SK-N-SH (cell line): Measurements from ENCODE around the gene SUMF1. TPM values are rescaled to one million over a fixed set of nuclear protein-coding genes. Genes with fewer than 3 reads are reported as not detected.

Experiments
- CTCF ChIA-PET: fragments of 300-600, 350-600 bp; formaldehyde crosslinking; extraction: SDS; loops from one replicate; lab custom pipeline; 2021; lab: Yijun Ruan, JAX
- POLR2A ChIA-PET: fragments of 350-600 bp; sonication (Branson Sonifier 250); formaldehyde crosslinking; extraction: SDS; loops from one replicate; lab custom pipeline; 2020; ENCODE audit warnings: antibody characterized with exemption, inconsistent platforms; lab: Yijun Ruan, JAX
- DNase-seq: peaks from one replicate; pipeline ENCODE4 v3.0.0; 2012
- H2AFZ ChIP-seq: fragments of 200-600 bp; sonication (generic); 2 replicates; pipeline ENCODE4 v1.8.1; 2016; ENCODE audit warnings: antibody characterized with exemption, mild to moderate bottlenecking, low read depth
- H3F3A ChIP-seq: fragments of 200-600 bp; sonication (generic); replicated peaks from 2 replicates; pipeline ENCODE3; 2016; ENCODE audit warnings: antibody characterized with exemption, mild to moderate bottlenecking; ENCODE audit not compliant: insufficient read depth
- H3K27ac ChIP-seq, 2 experiments: fragments of 200-500 bp in 1 of 2; fragments of 200-600 bp in 1 of 2; sonication (Bioruptor generic) in 1 of 2; sonication (generic), shearing (Covaris generic) in 1 of 2; 2 replicates each; pipeline versions ENCODE4 v1.5.1 to v1.6.1; 2014 to 2016; ENCODE audit warnings: low read depth in 2 of 2, inconsistent platforms in 1 of 2, low read length in 1 of 2, mild to moderate bottlenecking in 1 of 2, mixed read lengths in 1 of 2
- H3K27me3 ChIP-seq: fragments of 200-600 bp; sonication (generic), shearing (Covaris generic); 2 replicates; pipeline ENCODE4 v1.6.1; 2016; ENCODE audit warnings: mixed run types; ENCODE audit not compliant: insufficient read depth
- H3K36me3 ChIP-seq, 2 experiments: fragments of 200-500 bp in 1 of 2; fragments of 200-600 bp in 1 of 2; sonication (Bioruptor generic) in 1 of 2; sonication (generic) in 1 of 2; replicated peaks in 1 of 2; 2 replicates each; pipeline versions ENCODE3 to v1.5.1; 2014 to 2016; ENCODE audit warnings: low read length in 1 of 2, mild to moderate bottlenecking in 1 of 2; ENCODE audit not compliant: insufficient read depth in 2 of 2, control insufficient read depth in 1 of 2
- H3K4me1 ChIP-seq, 2 experiments: fragments of 200-500 bp in 1 of 2; fragments of 200-600 bp in 1 of 2; sonication (Bioruptor generic) in 1 of 2; sonication (generic), shearing (Covaris generic) in 1 of 2; 2 replicates each; pipeline versions ENCODE4 v1.5.1 to v1.6.1; 2014 to 2016; ENCODE audit warnings: low read depth in 1 of 2, low read length in 1 of 2, mixed run types in 1 of 2; ENCODE audit not compliant: insufficient read depth in 2 of 2, control insufficient read depth in 1 of 2
- H3K4me2 ChIP-seq: fragments of 200-600 bp; sonication (generic), shearing (Covaris generic); 2 replicates; pipeline ENCODE4 v1.6.1; 2017; ENCODE audit warnings: mixed run types
- H3K4me3 ChIP-seq, 2 experiments: fragments of 200-500 bp in 1 of 2; fragments of 200-600 bp in 1 of 2; sonication (Bioruptor generic) in 1 of 2; sonication (generic), shearing (Covaris generic) in 1 of 2; 2 replicates each; pipeline versions ENCODE4 v1.5.1 to v1.8.1; 2014 to 2016; ENCODE audit warnings: low read depth in 2 of 2, inconsistent platforms in 1 of 2, low read length in 1 of 2, mild to moderate bottlenecking in 1 of 2, mixed read lengths in 1 of 2, moderate library complexity in 1 of 2
- H3K79me2 ChIP-seq: fragments of 200-600 bp; sonication (generic); 2 replicates; pipeline ENCODE4 v1.8.1; 2017; ENCODE audit warnings: mild to moderate bottlenecking; ENCODE audit not compliant: insufficient read depth
- H3K9ac ChIP-seq: fragments of 200-600 bp; sonication (generic); 2 replicates; pipeline ENCODE4 v1.6.1; 2017; ENCODE audit warnings: mixed run types
- H3K9me2 ChIP-seq: fragments of 200-600 bp; sonication (generic); 2 replicates; pipeline ENCODE4 v1.6.1; 2017; ENCODE audit warnings: mixed run types
- H3K9me3 ChIP-seq: fragments of 200-600 bp; sonication (generic); 2 replicates; pipeline ENCODE4 v1.6.1; 2017; ENCODE audit warnings: mixed run types, mild to moderate bottlenecking, moderate library complexity
- H4K20me1 ChIP-seq: fragments of 200-600 bp; sonication (generic); 2 replicates; pipeline ENCODE4 v1.6.1; 2017; ENCODE audit warnings: mild to moderate bottlenecking, mixed run types; ENCODE audit not compliant: insufficient read depth
- EP300 ChIP-seq, 2 experiments: IDR thresholded peaks; 2 replicates each; pipeline versions ENCODE4 v1.4.0 to v1.6.1; 2012; ENCODE audit warnings: borderline replicate concordance in 1 of 2, low read depth in 1 of 2, low read length in 1 of 2
- GATA2 ChIP-seq: sonication (generic); formaldehyde crosslinking; IDR thresholded peaks from 2 replicates; pipeline ENCODE4 v1.5.0; 2020; ENCODE audit warnings: mild to moderate bottlenecking, missing genetic modification reagents
- MXI1 ChIP-seq: IDR thresholded peaks from 2 replicates; pipeline ENCODE4 v1.6.1; 2012; ENCODE audit warnings: mild to moderate bottlenecking, low read depth, low read length, improper control_type of control experiment
- RAD21 ChIP-seq: IDR thresholded peaks from 2 replicates; pipeline ENCODE4 v1.6.1; 2012; ENCODE audit warnings: mild to moderate bottlenecking, low read length
- RCOR1 ChIP-seq: fragments of 150-350 bp; IDR thresholded peaks from 2 replicates; pipeline ENCODE4 v1.6.1; 2017; ENCODE audit warnings: antibody characterized with exemption, low read length
- RXRA ChIP-seq: IDR thresholded peaks from 2 replicates; pipeline ENCODE4 v1.4.0; 2012; ENCODE audit warnings: low read depth, mild to moderate bottlenecking, borderline replicate concordance
- SMC3 ChIP-seq: IDR thresholded peaks from 2 replicates; pipeline ENCODE4 v1.6.1; 2012; ENCODE audit warnings: low read depth, low read length, improper control_type of control experiment
- WGBS: methylation state at CpG from one replicate; pipeline ENCODE4 v1.1.6; 2017; ENCODE audit warnings: low lambda C conversion rate; 5-methylcytosine and 5-hydroxymethylcytosine counted together
- polyA plus RNA-seq, 3 experiments: library from polyadenylated mRNA; depleted of rRNA; stranded (reverse); fragments of >200 nt; gene quantifications; 2 replicates each; pipeline ENCODE4 v1.2.3, GENCODE V29; 2012

SUMF1 gene
- polyA plus RNA-seq, 1 of the 3 experiments (the other 2 are of a cell fraction), result 56.9 TPM

GRCh38 chr3:4356546-4357410 is 110.3 kb downstream of the SUMF1 start:
- CTCF ChIA-PET, result interaction anchor here (0.8 to 2.4 kb wide), 5 partner anchors 10 to 277 kb away, joined by 3 to 12 read pairs (median 3); partner anchors contain the start of gene ITPR1

GRCh38 chr3:4356220-4356540 is 110.9 kb downstream of the SUMF1 start:
- ChIA-PET POLR2A (interaction anchor here (1.6 kb wide), 1 partner anchor 137 kb away, joined by 4 read pairs; the partner anchor contains the start of gene ITPR1), CTCF (interaction anchor here (0.8 to 2.4 kb wide), 5 partner anchors 9 to 277 kb away, joined by 3 to 12 read pairs (median 4); partner anchors contain the start of gene ITPR1)
- Histone ChIP-seq H3K9me3 (no peaks in the 10 kb centered on the region), H3K27me3 (no peaks in the 10 kb centered on the region), H3K4me1 (peaks cover 0 to 21% of the 10 kb centered on the region in 2 experiments; a peak in 2 of 4 replicates), H3F3A (no peaks in the 10 kb centered on the region), H3K36me3 (peaks cover 0 to 7% of the 10 kb centered on the region in 2 experiments), H3K4me2 (no peak overlapping the region), H3K9ac (no peak overlapping the region), H3K9me2 (no peaks in the 10 kb centered on the region), H2AFZ (no peak overlapping the region), H3K27ac (peak overlapping the region in 1 of 2 experiments; percentile 84; a peak in 2 of 4 replicates), H4K20me1 (no peaks in the 10 kb centered on the region), H3K79me2 (no peaks in the 10 kb centered on the region), H3K4me3 (no peak overlapping the region)
- WGBS, result 74% methylated on average over 5 of the region's 6 CpGs
- DNase-seq, result peak; percentile 39
- TF ChIP-seq RAD21, result peak; percentile 17; the same call in 1 of the 2 replicates
- peak; percentile 29; the same call in 1 of the 2 replicates for TF ChIP-seq MXI1
- peak; percentile 71; the same call in 1 of the 2 replicates for TF ChIP-seq RCOR1
- no peak for TF ChIP-seq RXRA
- peak in 1 of 2 experiments; percentile 63; a peak in 2 of 4 replicates for TF ChIP-seq EP300 (IDR thresholded peaks at IDR 0.05; ENCODE audit: borderline replicate concordance in 1 of 2, low read depth in 1 of 2, low read length in 1 of 2)

More at GRCh38 chr3:4356546-4357410, 110.3 kb downstream of the SUMF1 start:
- no peaks in the 10 kb centered on the region for H3K9me2 ChIP-seq
- H3K27ac ChIP-seq, result peak overlapping the region in 1 of 2 experiments; percentile 84; a peak in 2 of 4 replicates
- POLR2A ChIA-PET, result no interaction called here
- H3K4me3 ChIP-seq, result no peak overlapping the region
- H4K20me1 ChIP-seq, result no peaks in the 10 kb centered on the region
- H3K27me3 ChIP-seq, result no peaks in the 10 kb centered on the region
- TF ChIP-seq SMC3 (no peak), GATA2 (peak; percentile 18; the same call in 1 of the 2 replicates)
- no peaks in the 10 kb centered on the region for H3K79me2 ChIP-seq
- H3K36me3 ChIP-seq, result peaks cover 3 to 7% of the 10 kb centered on the region in 2 experiments
- no peaks in the 10 kb centered on the region for H3F3A ChIP-seq
- no peaks in the 10 kb centered on the region for H3K9me3 ChIP-seq
- no peak overlapping the region for H2AFZ ChIP-seq
- DNase-seq, result peak; percentile 25
- no peak overlapping the region for H3K9ac ChIP-seq
- H3K4me2 ChIP-seq, result no peak overlapping the region
- H3K4me1 ChIP-seq, result peaks cover 0 to 21% of the 10 kb centered on the region in 2 experiments; a peak in 2 of 4 replicates
- WGBS, result 79% methylated on average over 7 of the region's 10 CpGs
